Measurements from ENCODE around the gene HIRA. TPM values are rescaled to one million over a fixed set of nuclear protein-coding genes. Genes with fewer than 3 reads are reported as not detected.
"Not testable (repeated sequence)": the region's sequence is repeated elsewhere in the genome, so short reads cannot be mapped to it uniquely, and the experiment has no call there.

The HIRA gene
- polyA plus RNA-seq, 2 of the 4 experiments (the other 2 are of a cell fraction): 12.3 to 16.6 TPM

DNA sequence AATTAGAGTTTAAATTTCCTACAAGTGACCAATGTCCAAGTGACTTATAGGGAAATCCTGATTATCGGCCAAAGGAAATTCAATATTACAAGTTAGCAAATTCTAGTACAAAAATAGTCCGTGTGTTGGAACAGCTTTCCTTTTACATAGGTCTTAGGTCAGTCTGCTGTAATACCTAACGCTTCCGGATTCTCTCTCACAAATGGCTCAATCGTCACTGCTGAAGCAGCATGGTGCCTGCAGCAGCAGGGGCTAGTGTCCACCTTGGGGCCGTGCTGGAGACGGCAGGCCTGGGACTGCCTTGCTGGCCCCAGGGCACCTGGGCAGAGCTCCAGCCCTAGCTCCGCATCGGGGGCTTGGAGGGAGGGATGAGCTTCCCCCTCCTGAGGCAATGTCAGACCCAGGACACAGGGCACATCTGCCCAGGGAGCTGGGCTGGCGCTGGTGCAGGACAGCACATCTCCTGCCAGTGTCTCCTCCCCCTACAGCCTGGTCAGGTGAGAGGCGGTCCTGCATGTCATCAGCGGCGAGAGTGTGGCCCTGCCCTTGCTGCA, 100.6 kb downstream of the HIRA start:
- ChIA-PET CTCF (interaction anchor here (0.5 kb wide), 1 partner anchor 13 kb away, joined by 3 read pairs; no protein-coding TSS in a partner anchor), POLR2A (no interaction called here)
- H3K27ac ChIP-seq: no peak overlapping the region
- TF ChIP-seq GATA3 (IDR thresholded peaks at IDR 0.05; ENCODE audit: borderline replicate concordance) (no peak), EP300 (IDR thresholded peaks at IDR 0.05) (no peak), FOSL2 (IDR thresholded peaks at IDR 0.05) (no peak), FOSL2 (CRISPR knock-in tag; IDR thresholded peaks at IDR 0.05) (no peak), TP53 (CRISPR knock-in tag; IDR thresholded peaks at IDR 0.05) (no peak), SMC3 (IDR thresholded peaks at IDR 0.05) (no peak), HEYL (CRISPR knock-in tag; IDR thresholded peaks at IDR 0.05) (no peak), SREBF2 (IDR thresholded peaks at IDR 0.05) (no peak), ESRRA (IDR thresholded peaks at IDR 0.05; ENCODE audit: borderline replicate concordance, low read length) (no peak), CEBPB (IDR thresholded peaks at IDR 0.05) (no peak), RCOR1 (IDR thresholded peaks at IDR 0.05; ENCODE audit: low read depth, low read length) (no peak), ZSCAN20 (CRISPR knock-in tag; IDR thresholded peaks at IDR 0.05) (no peak), CHD2 (IDR thresholded peaks at IDR 0.05; ENCODE audit: low read length, partially characterized antibody) (no peak), MAFK (IDR thresholded peaks at IDR 0.05; ENCODE audit: partially characterized antibody) (no peak)
- TF ChIP-seq, protein P1, sequence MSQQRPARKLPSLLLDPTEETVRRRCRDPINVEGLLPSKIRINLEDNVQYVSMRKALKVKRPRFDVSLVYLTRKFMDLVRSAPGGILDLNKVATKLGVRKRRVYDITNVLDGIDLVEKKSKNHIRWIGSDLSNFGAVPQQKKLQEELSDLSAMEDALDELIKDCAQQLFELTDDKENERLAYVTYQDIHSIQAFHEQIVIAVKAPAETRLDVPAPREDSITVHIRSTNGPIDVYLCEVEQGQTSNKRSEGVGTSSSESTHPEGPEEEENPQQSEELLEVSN (IDR thresholded peaks at IDR 0.05; ENCODE audit: borderline replicate concordance, low read depth): no peak
- TF ChIP-seq, protein P2, sequence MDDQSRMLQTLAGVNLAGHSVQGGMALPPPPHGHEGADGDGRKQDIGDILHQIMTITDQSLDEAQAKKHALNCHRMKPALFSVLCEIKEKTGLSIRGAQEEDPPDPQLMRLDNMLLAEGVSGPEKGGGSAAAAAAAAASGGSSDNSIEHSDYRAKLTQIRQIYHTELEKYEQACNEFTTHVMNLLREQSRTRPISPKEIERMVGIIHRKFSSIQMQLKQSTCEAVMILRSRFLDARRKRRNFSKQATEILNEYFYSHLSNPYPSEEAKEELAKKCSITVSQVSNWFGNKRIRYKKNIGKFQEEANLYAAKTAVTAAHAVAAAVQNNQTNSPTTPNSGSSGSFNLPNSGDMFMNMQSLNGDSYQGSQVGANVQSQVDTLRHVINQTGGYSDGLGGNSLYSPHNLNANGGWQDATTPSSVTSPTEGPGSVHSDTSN (IDR thresholded peaks at IDR 0.05): no peak
- no peaks in the 10 kb centered on the region for H3K9me3 ChIP-seq
- H3K4me1 ChIP-seq: no peaks in the 10 kb centered on the region
- no peak for FAIRE-seq
- DNase-seq (ENCODE audit: low read depth in 1 of 2, low spot score in 1 of 2): no peak
- ATAC-seq: no peak; a peak in 1 of 6 replicates
- no peak overlapping the region for H3K4me2 ChIP-seq
- H3K4me3 ChIP-seq: no peak overlapping the region
- WGBS (ENCODE audit: missing lambda C conversion rate): 89% methylated on average over 12 of the region's 13 CpGs

DNA sequence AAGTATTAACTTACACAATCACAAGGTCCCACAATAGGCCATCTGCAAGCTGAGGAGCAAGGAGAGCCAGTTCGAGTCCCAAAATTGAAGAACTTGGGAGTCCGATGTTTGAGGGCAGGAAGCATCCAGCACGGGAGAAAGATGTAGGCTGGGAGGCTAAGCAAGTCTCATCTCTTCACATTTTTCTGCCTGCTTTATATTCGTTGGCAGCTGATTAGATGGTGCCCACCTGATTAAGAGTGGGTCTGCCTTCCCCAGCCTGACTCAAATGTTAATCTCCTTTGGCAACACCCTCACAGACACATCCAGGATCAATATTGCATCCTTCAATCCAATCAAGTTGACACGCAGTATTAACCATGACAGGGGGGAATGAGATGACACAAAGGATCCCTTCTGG, 101.3 kb downstream of the HIRA start:
- WGBS (ENCODE audit: missing lambda C conversion rate): 94% methylated on average over 5 of the region's 5 CpGs
- DNase-seq (ENCODE audit: low read depth in 1 of 2, low spot score in 1 of 2); H3K4me3 ChIP-seq; H3K9me3 ChIP-seq; H3K27ac ChIP-seq; POLR2A ChIA-PET; ATAC-seq; H3K4me1 ChIP-seq; FAIRE-seq; H3K4me2 ChIP-seq: not testable (repeated sequence)
- CTCF ChIA-PET: interaction anchor here (0.5 kb wide), 1 partner anchor 14 kb away, joined by 3 read pairs; no protein-coding TSS in a partner anchor

DNA sequence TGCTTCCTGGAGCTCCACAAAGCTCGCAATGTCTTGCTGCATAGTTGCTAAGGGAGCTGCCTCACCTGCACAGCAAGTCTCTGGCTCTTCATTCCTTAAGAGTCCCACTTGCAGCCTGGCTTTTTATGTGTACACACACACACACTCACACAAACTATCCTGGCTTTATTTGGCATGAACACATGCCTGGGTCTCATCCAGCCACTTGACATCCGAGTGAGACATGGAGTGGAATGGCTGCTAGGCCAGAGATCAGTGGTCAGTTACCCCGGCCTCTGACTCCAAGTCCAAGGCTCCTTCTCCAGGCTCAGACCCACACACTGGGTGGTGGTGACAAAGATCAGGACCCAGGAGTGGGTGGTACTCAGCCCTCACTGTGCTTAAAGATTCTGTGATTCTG, 102.1 kb downstream of the HIRA start:
- 100% methylated on average over 1 of the region's 3 CpGs for WGBS (ENCODE audit: missing lambda C conversion rate)
- Histone ChIP-seq H3K27ac (no peak overlapping the region), H3K9me3 (no peaks in the 10 kb centered on the region; the same call in 2 of the 3 replicates), H3K4me3 (no peak overlapping the region), H3K4me2 (no peak overlapping the region), H3K4me1 (no peaks in the 10 kb centered on the region)
- POLR2A ChIA-PET: no interaction called here
- ATAC-seq (no peak), DNase-seq (ENCODE audit: low read depth in 1 of 2, low spot score in 1 of 2) (no peak), FAIRE-seq (no peak)
- CTCF ChIA-PET: no interaction called here
- no peak for TF ChIP-seq FOSL2 (IDR thresholded peaks at IDR 0.05)
- no peak for TF ChIP-seq FOSL2 (CRISPR knock-in tag; IDR thresholded peaks at IDR 0.05)
- no peak for TF ChIP-seq ZC3H11A (IDR thresholded peaks at IDR 0.05)
- no peak for TF ChIP-seq HEYL (CRISPR knock-in tag; IDR thresholded peaks at IDR 0.05)
- TF ChIP-seq, protein P3, sequence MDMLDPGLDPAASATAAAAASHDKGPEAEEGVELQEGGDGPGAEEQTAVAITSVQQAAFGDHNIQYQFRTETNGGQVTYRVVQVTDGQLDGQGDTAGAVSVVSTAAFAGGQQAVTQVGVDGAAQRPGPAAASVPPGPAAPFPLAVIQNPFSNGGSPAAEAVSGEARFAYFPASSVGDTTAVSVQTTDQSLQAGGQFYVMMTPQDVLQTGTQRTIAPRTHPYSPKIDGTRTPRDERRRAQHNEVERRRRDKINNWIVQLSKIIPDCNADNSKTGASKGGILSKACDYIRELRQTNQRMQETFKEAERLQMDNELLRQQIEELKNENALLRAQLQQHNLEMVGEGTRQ (IDR thresholded peaks at IDR 0.05): no peak
- TF ChIP-seq CHD2 (IDR thresholded peaks at IDR 0.05; ENCODE audit: low read length, partially characterized antibody): no peak
- TF ChIP-seq KDM1A (IDR thresholded peaks at IDR 0.05; ENCODE audit: low read depth): no peak
- TF ChIP-seq RNF2 (IDR thresholded peaks at IDR 0.05; ENCODE audit: borderline replicate concordance, low read depth): no peak
- TF ChIP-seq, protein P4, sequence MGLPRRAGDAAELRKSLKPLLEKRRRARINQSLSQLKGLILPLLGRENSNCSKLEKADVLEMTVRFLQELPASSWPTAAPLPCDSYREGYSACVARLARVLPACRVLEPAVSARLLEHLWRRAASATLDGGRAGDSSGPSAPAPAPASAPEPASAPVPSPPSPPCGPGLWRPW (IDR thresholded peaks at IDR 0.05): no peak
- no peak for TF ChIP-seq RFX5 (IDR thresholded peaks at IDR 0.05)
- TF ChIP-seq TFCP2L1 (CRISPR knock-in tag; IDR thresholded peaks at IDR 0.05): no peak
- TF ChIP-seq HOXB13 (CRISPR knock-in tag; IDR thresholded peaks at IDR 0.05; ENCODE audit: low read depth): no peak
- TF ChIP-seq JUNB (IDR thresholded peaks at IDR 0.05): no peak

Measured in A549 (cell line).